Measurements from ENCODE around the gene VAV3.
"Not testable (repeated sequence)": the region's sequence is repeated elsewhere in the genome, so short reads cannot be mapped to it uniquely, and the experiment has no call there.

VAV3 gene

GRCh38 chr1:107933736-107934135, 31.2 kb downstream of the VAV3 start:
- no peak for DNase-seq

DNA sequence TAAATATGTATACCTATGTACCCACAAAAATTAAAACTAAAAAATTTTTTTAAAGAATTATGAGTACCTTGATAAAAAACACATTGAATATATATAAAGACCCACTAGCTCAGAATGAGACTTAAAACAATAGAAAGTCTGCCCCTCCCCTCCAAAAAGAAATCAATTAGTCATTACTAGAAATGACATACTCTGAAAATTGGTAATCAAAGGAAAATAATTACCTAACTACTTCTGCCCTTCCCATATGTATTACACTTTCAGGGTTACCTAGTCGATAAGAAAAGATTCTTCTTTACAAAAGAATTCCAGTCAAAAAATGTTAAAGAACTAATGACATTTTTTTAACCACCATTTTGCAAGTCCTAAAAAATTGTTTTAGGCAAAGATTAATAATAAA, 34.7 kb downstream of the VAV3 start:
- no peak for DNase-seq

DNA sequence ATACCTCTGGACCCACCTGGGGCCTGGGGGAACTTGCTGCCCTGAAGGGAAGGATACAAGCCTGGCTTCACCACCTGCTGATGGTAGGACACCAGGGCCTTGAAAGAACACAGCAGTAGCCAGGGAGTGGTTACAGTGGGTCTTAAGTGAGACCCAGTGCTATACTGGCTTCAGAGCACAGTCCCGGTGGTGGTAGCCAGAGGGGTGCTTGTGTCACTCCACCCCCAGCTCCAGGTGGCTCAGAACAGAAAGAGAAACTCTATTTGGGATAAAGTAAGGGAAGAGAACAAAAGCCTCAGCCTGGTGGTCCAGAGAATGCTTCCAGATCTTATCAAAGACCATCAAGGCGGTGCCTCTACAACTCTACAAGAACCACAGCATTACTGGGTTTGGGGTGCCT, 37.2 kb downstream of the VAV3 start:
- DNase-seq, result no peak

- no peak for DNase-seq
These were observed 38.4 kb downstream of the VAV3 start for GRCh38 chr1:107926436-107927080.

- DNase-seq, result no peak
These were observed 39.4 kb downstream of the VAV3 start for GRCh38 chr1:107925565-107925964.

- DNase-seq, result no peak
These were observed 44.0 kb downstream of the VAV3 start for GRCh38 chr1:107920999-107921398.

DNA sequence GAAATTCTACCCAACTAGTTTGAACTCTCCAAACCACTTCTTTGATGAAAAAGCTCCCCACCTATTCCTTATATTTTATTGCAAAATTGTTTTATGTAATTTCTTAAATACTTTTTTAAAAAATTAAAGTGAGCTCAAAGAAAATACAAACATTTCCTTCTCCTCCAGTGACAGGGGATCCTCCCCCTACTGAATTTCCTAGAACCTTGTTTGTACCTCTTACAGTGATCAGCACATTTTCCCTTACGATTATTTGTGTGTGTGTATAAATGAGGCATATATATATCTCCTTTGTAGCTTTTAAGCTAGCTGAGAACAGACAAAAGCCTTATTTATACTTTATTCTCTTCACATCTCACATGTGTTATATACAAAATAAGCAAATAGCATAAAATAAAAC, 44.4 kb downstream of the VAV3 start:
- no peak for DNase-seq

- peak; percentile 28 for DNase-seq
These were observed 45.0 kb downstream of the VAV3 start for GRCh38 chr1:107919953-107920352.

GRCh38 chr1:107914119-107914765, 50.7 kb downstream of the VAV3 start:
- DNase-seq, result peak; percentile 54

- DNase-seq, result no peak
These were observed 52.3 kb downstream of the VAV3 start for GRCh38 chr1:107912656-107913055.

DNA sequence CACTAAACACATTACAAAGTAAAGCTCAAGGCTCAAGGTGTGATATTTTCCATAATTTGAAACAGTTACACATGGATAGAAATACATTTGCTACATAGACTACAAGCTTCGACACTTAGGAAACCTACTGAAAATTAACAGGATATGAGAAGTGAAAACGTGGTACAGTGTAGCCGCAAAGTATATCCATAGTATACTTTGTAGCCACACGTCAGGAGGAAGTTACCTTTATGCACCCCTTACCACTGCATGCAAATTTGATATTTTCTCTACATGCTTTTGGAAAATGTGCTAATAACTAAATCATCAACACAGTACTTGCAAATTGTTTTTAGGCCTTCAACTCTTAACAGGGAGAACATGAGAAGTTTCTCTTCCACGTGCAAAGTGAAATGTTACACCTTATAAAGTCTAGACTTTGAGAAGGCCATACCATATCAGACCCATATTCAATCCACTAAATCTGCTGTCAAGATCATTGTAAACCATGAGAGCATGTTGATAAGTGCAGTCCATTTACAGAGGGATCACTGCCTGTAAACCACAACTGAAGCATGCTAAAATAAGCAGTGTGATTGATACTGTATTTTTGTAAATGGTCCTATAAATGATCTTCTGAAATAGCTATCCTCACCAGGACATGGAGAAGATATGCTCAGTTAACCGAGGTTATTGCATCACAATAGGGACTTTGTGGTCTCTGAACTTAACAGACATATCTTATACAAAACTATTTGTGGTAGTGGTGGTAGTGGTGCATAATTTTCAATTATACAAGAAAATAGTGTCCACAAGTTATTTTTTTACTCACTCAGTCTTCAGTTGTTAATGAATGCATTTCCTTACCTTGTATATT, 64.7 kb downstream of the VAV3 start:
- no peak for DNase-seq

DNA sequence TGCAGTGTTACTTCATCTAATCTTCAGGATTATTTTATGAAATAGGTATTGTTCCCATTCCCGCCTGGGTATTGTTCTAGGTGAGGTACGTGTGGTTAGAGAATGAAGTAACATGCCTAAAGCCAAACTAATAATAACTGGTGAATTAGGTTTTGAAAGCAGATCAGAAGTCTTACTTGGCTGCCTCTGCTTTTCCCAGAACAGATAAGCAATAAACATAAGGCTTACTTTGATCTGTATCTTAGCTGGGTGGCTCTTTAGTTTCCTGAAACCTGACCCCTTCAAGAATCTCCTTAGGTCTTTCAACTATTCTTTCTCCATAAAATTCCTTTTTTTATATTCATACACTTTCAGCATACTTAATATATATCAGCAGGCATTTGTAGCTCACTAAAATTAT, 65.3 kb downstream of the VAV3 start:
- DNase-seq, result no peak

DNA sequence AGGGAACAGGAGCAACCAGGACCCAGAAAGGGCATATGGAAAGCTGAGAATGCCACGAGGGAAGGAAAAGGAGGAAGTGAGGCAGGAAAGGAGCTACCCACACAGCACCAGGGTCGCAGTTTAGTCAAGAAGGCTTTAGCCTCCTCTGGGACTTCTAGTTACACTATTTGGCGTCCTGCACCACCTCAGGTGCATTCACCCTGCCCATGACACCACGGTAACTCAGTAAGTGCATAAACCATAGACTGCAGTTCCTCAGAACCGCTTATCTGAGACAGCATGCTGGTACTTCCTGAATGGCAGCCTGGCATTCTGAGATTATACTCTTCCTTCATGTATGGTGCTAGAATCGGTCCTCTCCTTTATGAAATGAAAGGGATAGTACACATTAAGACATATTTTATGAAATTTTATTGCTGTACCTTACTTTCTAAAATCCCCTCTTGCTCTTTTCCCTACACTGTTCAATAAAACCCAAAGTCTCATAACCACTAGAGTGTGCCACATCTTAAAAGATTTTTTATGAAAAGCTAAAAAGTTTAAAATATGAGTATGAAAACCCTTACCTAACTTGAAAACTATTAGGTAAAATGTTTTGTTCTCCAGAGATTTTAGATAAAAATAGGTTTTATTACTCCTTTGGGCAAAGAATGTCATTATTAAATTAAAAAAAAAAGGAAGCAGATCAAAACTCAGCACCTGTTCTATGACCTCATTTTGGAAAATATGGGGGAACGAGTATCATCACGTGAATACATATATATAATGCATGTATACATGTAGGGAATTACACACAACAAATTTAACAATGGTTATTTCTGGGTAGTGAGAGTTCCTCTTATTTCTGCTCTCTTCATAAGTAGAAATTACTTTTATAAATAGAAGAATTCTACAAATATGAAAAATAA, 67.3 kb downstream of the VAV3 start:
- DNase-seq, result peak; percentile 42

DNA sequence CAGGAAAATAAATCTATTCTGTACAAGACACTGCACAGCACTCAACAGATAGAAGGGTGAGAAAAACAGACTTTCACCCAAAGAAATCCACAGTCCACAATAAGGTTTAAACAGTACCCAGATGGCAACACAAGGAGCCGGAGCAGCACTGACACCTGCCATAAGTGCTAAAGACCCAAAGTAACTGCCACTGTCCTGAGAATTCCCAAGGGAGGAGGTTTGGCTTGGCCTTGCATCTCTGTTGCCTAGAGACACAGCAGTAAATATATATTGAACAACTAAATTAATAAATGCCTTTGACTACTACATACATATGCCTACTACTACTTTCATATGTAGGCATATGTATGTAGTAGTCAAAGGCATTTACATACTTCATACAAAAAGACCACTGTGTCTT, 68.0 kb downstream of the VAV3 start:
- no peak for DNase-seq

DNA sequence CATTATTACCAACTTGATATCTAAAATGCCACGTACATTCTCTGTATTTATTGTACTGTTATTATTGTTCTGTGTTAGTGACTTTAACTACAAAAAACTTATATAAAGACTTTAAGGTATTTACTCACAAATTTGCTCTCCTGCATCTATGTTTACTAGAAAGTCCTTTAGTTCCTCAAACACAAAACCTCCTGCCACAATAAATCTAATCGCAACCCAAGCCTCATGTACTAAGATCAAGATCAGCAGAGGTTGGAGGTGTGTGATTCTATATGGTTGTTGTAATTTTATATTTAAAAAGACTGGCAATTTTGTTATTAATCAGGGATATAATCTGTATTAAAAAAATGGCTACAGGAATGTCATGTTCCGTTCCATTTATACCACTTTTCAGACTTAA, 68.6 kb downstream of the VAV3 start:
- DNase-seq, result no peak

GRCh38 chr1:107895403-107896191, 69.4 kb downstream of the VAV3 start:
- DNase-seq, result no peak

DNA sequence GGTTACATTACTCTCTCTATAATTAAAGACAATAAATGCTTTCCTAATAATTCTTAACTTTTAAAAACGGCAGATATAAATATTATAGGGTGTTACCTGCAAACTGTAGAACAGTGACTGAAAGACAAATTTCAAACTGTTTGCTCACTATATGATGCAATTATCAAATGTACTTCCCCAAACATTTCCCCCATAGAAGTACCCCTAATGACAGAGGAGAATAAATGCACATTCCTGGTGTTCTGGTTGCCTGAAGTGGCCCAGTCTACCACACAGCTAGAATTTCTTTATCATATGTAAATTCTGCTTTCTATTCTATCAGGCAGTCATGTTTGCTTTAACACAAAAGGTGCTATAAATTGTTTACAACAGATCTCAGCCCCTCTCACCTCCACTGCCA, 70.4 kb downstream of the VAV3 start:
- DNase-seq, result peak; percentile 19

DNA sequence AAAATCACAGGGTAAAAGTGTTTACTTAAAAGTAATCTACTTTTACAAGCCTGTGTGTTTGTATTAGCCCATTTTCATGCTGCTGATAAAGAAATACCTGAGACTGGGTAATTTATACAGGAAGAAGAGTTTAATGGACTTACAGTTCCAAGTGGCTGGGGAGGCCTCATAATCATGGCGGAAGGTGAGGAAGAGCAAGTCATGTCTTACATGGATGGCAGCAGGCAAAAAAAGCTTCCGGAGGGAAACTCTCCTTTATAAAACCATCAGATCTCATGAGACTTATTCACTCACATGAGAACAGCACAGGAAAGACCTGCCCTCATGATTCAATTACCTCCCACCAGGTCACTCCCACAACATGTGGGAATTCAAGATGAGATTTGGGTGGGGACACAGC, 71.6 kb downstream of the VAV3 start:
- DNase-seq, result not testable (repeated sequence)

DNA sequence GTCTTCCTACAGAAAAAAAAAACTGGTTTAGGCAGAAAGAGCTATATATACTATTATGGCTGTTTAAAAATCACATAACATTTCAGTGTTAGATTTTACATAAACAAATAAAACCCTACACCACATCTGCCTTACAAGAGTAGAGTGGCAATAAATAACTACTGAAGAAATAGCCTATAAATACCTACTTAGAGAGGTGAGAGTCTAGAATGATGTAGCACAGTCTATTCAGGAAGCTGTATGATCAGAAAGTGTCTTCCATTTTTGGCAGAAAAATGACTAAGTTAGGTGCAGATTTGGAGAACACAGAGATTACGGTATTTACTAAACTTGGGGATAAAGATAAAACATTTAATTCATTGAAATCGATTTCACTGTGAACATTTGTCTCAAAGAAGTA, 75.5 kb downstream of the VAV3 start:
- DNase-seq, result no peak

DNA sequence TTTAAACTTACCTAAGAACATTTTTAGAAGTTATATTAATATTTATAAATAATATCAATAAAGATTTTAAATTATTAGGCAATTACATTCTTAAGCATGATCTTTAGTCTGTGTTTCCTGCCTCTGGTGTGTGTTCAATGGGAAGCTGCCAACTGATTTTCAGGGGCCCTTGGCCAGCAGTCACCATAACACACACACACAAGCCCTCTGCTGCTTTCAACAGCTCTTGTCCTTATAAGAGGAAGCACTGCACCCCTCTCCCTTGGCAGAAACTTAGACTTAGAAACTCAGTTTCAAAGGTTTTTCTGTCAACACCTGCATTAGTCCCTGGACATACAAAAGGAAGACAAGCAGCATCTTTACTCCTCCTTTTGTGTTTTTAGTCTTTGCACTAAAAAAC, 81.4 kb downstream of the VAV3 start:
- no peak for DNase-seq

GRCh38 chr1:107879927-107880326, 85.1 kb downstream of the VAV3 start:
- DNase-seq, result no peak

GRCh38 chr1:107879346-107879745, 85.6 kb downstream of the VAV3 start:
- peak; percentile 13 for DNase-seq

Measured in inflammatory macrophage treated with lipopolysaccharide for 4 hours (primary cell).